COLO829 (cell line): Measurements from ENCODE around the gene PREPL.

Source experiments
- DNase-seq: peaks from one replicate; pipeline ENCODE4 v3.0.0; 2012; ENCODE audit warnings: low spot score

PREPL gene

GRCh38 chr2:44295633-44296359 is 65.5 kb downstream of the PREPL start:
- no peak for DNase-seq

DNA sequence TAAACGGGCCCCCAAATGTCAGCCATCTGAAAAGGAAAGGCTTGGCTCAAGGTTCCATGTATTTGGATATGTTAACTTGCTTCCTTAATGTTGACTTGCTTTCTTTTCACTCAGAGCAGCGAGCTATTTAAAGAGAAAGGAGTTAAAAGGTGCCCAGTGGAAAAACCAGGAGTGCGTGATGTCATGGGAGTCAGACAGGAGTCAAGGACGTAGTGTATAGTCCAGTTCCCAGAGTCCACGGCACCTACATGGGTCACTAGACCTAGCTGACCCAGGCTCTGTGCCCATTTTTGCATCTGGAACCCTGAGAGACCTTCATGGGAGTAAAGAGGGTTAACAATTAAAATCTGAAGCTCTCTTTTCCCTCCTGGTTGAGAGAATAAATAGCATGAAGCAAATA is 66.2 kb downstream of the PREPL start:
- DNase-seq: no peak

GRCh38 chr2:44291281-44292248 is 69.7 kb downstream of the PREPL start:
- peak; percentile 59 for DNase-seq

DNA sequence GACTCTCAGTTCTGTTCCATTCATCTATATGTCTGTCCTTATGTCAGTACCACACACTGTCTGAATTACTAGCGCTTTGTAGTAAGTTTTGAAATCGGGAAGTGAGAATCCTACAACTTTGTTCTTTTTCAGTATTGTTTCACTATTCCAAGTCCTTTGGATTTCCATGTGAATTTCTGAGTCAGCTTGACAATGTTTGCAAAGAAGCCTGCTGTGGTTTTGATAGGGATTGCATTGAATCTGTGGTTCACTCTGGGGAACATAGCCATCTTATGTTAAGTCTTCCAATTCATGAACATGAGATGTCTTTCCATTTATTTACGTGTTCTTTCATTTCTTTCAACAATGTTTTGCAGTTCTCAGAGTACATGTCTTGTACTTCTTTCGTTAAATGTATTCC is 71.0 kb downstream of the PREPL start:
- no peak for DNase-seq

GRCh38 chr2:44286884-44287638 is 74.2 kb downstream of the PREPL start:
- no peak for DNase-seq

- no peak for DNase-seq
Observed at GRCh38 chr2:44286119-44286883, 75.0 kb downstream of the PREPL start.

DNA sequence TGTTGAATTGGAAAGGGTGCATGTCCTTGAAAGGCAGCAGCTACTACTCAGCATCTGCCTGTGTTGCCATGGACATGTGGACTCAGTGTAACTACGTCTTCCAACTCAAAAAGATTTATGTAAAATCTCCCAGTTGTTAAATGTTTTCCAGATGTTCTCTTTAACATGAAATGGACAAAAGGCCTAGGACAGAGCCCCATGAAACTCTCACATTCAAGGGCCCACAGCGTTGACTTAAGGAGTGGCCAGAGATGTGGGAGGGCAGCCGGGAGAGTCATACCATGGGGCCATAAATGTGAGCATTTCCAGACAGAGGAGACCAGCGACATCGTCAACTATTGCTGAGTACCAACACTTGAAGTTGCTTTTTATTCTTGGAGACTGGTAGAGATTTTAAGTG is 76.1 kb downstream of the PREPL start:
- no peak for DNase-seq

- DNase-seq: no peak
Observed at GRCh38 chr2:44283116-44283666, 78.1 kb downstream of the PREPL start.

DNA sequence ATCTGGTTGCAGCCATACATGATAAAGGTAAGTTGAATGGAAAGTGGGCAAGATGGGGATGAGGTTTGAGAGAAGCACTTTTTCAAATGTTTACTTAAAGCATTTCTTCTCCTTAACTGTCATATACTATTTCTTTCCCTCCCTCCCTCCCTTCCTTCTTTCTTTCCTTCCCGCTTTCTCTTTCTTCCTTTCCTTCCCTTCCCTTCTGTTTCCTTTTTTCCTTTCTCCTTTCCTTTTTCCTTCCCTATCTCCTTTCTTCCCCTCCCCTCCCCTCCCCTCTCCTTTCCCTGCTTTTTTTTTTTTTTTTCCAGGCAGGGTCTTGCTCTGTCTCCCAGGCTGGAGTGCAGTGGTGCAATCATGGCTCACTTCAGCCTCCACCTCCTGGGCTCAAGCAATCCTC is 80.4 kb downstream of the PREPL start:
- no peak for DNase-seq

DNA sequence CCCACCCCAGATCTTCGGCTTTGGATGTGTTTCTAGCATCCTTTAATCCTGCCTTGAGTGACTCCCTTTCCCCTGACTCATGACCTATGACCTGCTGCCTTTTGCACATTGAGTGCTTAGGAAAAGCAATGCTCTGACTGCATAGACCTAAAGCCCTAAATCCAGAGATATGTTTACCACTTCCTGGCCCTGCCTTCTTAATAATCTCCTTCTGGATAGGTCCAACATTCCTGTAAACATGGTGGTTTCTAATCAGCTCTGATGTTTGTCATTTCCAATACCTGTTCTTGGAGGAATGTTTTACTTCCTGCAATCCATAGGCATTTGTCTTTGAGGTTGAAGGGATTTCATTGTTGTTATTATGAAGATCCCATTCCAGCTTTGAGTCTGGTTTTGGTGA is 83.8 kb downstream of the PREPL start:
- no peak for DNase-seq

GRCh38 chr2:44275927-44276303 is 85.4 kb downstream of the PREPL start:
- no peak for DNase-seq

GRCh38 chr2:44273596-44273995 is 87.7 kb downstream of the PREPL start:
- DNase-seq: no peak

DNA sequence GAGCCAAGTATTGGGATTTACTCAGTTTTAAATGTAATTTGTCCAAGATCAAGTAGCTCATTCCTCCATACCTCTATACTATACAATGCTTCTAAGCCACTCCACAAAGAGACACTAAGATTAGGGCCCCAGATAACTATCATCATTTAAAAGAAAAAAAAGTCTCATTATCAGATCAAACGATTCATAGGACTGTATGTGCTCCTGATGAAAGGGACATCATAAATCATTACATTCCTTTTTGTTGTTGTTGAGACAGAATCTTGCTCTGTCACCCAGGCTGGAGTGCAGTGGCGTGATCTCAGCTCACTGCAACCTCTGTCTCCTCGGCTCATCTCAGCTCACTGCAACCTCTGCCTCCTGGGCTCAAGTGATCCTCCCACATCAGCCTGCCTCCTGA is 88.2 kb downstream of the PREPL start:
- DNase-seq: no peak

DNA sequence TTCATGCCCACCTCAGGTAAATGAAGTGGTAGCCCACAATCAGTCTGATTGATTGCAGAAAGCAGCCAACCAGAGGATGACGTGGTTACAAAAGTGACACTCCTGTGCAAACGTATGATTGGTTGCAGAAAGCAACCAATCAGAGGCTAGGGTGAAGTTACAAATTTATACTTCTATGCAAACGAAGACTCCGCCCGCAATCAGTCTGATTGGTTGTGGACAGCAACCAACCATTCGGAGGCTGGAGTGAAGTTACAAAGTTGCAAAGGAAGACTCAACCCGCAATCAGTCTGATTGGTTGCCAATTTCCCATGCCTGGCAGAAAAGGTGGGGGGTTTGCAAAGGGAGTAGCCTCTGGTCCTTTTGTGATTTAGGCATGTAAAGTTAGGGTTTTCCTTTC is 90.0 kb downstream of the PREPL start:
- DNase-seq: no peak

DNA sequence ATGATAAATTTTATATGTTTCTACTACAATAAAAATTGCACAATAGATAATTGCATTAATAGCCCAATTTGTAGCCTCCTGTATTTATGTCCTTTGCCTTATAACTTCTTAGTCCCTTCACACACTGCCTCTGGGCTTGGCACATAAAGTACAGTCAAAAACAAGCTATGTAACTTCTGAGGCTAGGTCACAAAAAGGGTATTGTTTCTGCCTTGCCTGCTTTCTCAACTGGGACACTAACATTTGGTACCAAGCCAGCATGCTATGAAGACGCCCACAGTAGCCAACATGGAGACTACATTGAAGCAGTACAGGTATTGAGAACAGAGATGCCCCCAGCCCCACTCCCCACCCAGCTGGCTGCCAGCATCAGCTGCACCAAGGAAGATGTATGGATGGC is 91.5 kb downstream of the PREPL start:
- peak; percentile 75 for DNase-seq

DNA sequence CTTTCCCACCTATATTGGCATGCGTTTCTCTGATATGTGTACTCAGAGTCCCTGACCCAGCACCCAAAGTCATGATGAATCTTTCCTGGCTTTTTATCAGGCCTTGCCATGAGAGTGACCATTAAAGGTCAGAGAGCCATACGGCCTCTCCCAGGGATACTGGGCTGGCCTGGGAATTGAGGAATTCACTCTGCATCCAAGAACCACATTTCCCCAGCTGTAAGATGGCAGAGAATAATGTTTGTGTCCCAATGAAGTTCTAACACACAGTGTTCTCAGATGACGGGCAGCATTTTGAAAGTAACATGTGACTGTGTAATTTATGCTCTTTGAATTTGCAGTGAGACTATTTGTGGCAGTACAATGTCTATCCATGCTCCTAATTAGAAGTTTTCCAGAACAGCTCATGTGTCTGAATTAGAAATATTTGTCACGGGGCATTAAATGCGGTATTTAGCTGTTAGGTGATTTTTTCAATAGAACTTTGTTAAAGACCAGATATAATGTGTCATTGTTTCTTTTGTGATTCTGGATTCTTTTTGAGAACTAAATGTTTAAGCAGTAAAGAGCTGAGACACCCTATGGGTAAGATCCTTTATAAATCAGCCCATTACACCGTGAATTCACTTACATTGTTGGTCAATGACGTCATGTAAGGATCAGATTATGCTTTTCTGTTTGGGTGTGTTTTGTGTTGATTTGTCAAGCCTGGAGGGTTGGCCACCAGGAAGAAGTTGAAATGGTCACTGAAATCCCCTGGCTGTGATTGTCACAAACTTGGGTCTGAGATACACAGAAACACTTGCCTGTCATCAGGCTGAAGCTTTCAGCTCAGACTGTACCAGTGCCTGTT is 93.3 kb downstream of the PREPL start:
- peak; percentile 41 for DNase-seq
